HEK293T (cell line): Measurements from ENCODE around the gene BCOR.
A peak's percentile ranks its signal among the peaks of the same experiment; 100 is the strongest.

ENCODE experiments used
- CTCF ChIA-PET: fragments of 350-600 bp; formaldehyde crosslinking; extraction: SDS; loops from one replicate; lab custom pipeline; 2021; ENCODE audit warnings: antibody characterized with exemption, inconsistent platforms; lab: Yijun Ruan, JAX
- POLR2A ChIA-PET: fragments of 350-600 bp; formaldehyde crosslinking; extraction: SDS; loops from one replicate; lab custom pipeline; 2020; ENCODE audit warnings: antibody characterized with exemption, inconsistent platforms; lab: Yijun Ruan, JAX
- DNase-seq: peaks from one replicate; pipeline ENCODE4 v3.0.0; 2012; ENCODE audit warnings: mixed read lengths; ENCODE audit errors: extremely low spot score
- ARNT ChIP-seq: fragments of 450-650 bp; IDR thresholded peaks from 2 replicates; pipeline ENCODE4 v1.6.1; 2017; ENCODE audit warnings: mild to moderate bottlenecking
- BHLHE40 ChIP-seq: fragments of 450-650 bp; IDR thresholded peaks from 2 replicates; pipeline ENCODE4 v1.6.1; 2016; ENCODE audit warnings: mild to moderate bottlenecking, moderate library complexity, borderline replicate concordance
- CTBP1 ChIP-seq: fragments of 450-650 bp; IDR thresholded peaks from 2 replicates; pipeline ENCODE4 v1.6.1; 2016; ENCODE audit warnings: borderline replicate concordance
- ELF4 ChIP-seq: fragments of 450-650 bp; IDR thresholded peaks from 2 replicates; pipeline ENCODE4 v1.6.1; 2017; ENCODE audit warnings: antibody characterized with exemption
- FOXA1 ChIP-seq: fragments of 450-650 bp; IDR thresholded peaks from 2 replicates; pipeline ENCODE4 v1.6.1; 2016; ENCODE audit warnings: mild to moderate bottlenecking
- FOXK2 ChIP-seq: fragments of 450-650 bp; IDR thresholded peaks from 2 replicates; pipeline ENCODE4 v1.6.1; 2016; ENCODE audit warnings: mild to moderate bottlenecking
- FOXM1 ChIP-seq: fragments of 450-650 bp; IDR thresholded peaks from 2 replicates; pipeline ENCODE4 v1.6.1; 2017; ENCODE audit warnings: mild to moderate bottlenecking, borderline replicate concordance
- HDGF ChIP-seq: fragments of 450-650 bp; IDR thresholded peaks from 2 replicates; pipeline ENCODE4 v1.6.1; 2017; ENCODE audit warnings: antibody characterized with exemption, borderline replicate concordance
- L3MBTL2 ChIP-seq: fragments of 450-650 bp; conservative IDR thresholded peaks from 2 replicates; pipeline ENCODE4 v1.6.1; 2016; ENCODE audit warnings: mild to moderate bottlenecking
- LEF1 ChIP-seq: fragments of 450-650 bp; IDR thresholded peaks from 2 replicates; pipeline ENCODE4 v1.6.1; 2017; ENCODE audit warnings: mild to moderate bottlenecking, borderline replicate concordance
- NFRKB ChIP-seq: fragments of 450-650 bp; IDR thresholded peaks from 2 replicates; pipeline ENCODE4 v1.6.1; 2016; ENCODE audit warnings: mild to moderate bottlenecking, moderate library complexity
- SP1 ChIP-seq: fragments of 450-650 bp; IDR thresholded peaks from 2 replicates; pipeline ENCODE4 v1.6.1; 2017
- SUZ12 ChIP-seq: fragments of 450-650 bp; IDR thresholded peaks from 2 replicates; pipeline ENCODE4 v1.6.1; 2016; ENCODE audit warnings: mild to moderate bottlenecking
- TARDBP ChIP-seq: fragments of 450-650 bp; IDR thresholded peaks from 2 replicates; pipeline ENCODE4 v1.6.1; 2016
- ZNF384 ChIP-seq: fragments of 450-650 bp; IDR thresholded peaks from 2 replicates; pipeline ENCODE4 v1.6.1; 2016
- TF ChIP-seq, protein P1 (sequence below): fragments of 450-650 bp; IDR thresholded peaks from 2 replicates; pipeline ENCODE4 v1.6.1; 2016

BCOR gene

DNA sequence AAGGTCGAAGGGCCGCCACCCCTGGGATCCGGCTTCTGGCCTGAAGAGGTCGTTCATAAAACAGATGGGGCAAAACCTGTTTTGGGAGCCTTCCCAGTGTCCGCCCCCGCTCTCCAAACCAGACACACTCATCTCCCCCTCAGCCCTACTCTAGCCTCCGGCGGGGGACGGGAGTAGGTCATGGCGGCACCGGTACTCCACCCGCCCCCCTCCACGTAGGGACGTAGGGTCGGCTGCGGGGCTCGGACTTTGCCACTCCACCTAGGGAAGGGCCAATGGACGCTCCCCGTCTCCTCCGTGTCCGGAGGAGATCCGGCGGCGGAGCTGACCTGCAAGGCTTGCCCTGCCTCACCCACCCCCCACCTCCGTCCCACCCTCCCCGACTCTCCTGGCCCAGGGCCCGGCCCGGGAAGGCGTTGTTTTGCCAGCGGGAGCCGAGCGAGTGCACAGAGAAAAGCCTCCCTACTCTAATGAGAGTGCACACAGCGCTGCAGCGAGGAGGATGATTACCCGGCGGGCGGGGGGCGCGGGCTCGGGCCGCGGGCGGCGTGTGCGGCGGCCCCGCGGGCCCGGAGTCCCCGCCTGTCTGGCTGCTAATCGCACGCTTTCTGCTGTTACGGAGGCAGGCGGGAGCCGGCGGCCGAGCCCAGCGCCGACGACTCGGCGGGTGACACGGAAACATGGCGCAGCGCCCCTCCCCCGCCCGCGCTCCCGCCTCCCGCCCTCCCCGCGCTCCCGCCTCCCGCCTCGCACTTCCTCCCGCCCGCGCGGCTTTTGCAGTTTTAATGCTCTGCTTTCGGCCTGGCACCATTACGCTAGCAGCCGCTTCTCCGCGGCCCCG, 8.3 kb upstream of the BCOR start:
- DNase-seq = peak; percentile 61

DNA sequence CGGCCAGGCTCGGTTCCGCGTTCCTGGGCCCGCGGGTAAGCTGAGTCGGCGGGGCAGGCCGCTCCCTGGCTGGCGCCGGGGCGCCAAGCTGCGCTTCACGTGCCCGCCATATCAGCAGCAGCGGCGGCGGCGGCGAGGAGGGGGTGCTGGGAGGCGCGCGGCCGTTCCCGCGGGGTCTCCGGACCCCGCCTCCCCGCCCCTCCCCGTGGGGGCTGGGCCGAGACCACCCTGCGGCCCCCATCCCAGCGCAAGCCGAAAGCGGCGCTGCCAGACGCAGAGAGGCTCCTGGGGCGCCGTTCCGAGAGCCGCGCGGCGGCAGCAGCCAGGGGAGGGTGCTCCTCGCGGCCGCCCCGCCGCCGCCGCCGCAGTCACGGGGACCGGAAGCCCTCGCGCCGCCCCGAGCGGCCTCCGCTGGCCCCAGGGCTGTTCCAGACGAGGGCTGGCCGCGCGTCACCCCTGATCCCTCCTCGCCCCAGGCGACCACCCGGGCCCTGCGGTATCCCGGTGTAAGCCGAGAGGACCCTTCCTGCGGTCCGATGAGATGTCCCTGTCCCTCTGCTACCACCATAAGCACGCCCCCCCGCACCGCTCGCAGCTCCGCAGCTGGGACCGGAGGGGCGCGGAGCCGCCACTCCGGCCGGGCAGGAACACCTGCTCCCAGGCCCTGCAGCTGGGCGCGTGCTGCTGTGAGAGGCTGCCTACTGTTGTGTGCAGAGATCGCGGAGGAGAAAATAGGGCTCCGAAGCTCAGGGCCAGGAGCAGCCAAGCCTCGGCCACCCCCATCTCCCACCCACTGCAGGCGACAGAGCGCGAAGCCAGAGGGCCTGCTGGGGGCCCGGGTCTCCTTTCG, 7.5 kb upstream of the BCOR start:
- ChIA-PET CTCF (no interaction called here), POLR2A (interaction anchor here (1.0 to 4.5 kb wide), 9 partner anchors 12 to 309 kb away, joined by 3 to 24 read pairs (median 6); no protein-coding TSS in a partner anchor)
- TF ChIP-seq TARDBP = no peak
- no peak for TF ChIP-seq FOXK2
- peak; percentile 68 for TF ChIP-seq L3MBTL2
- TF ChIP-seq HDGF = 0 out of 2 replicates have a peak, but pooled peaks have one; percentile 58
- TF ChIP-seq FOXA1 = no peak
- TF ChIP-seq FOXM1 = no peak
- no peak for TF ChIP-seq SP1
- no peak for TF ChIP-seq CTBP1
- no peak for TF ChIP-seq ZNF384
- no peak for TF ChIP-seq NFRKB
- no peak for TF ChIP-seq SUZ12
- 0 out of 2 replicates have a peak, but pooled peaks have one; percentile 53 for TF ChIP-seq LEF1
- TF ChIP-seq, protein P1, sequence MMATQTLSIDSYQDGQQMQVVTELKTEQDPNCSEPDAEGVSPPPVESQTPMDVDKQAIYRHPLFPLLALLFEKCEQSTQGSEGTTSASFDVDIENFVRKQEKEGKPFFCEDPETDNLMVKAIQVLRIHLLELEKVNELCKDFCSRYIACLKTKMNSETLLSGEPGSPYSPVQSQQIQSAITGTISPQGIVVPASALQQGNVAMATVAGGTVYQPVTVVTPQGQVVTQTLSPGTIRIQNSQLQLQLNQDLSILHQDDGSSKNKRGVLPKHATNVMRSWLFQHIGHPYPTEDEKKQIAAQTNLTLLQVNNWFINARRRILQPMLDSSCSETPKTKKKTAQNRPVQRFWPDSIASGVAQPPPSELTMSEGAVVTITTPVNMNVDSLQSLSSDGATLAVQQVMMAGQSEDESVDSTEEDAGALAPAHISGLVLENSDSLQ = no peak
- no peak for TF ChIP-seq BHLHE40
- TF ChIP-seq ELF4 = no peak
- no peak for DNase-seq

More for the DNA sequence above, 8.3 kb upstream of the BCOR start:
- TF ChIP-seq FOXA1 (no peak), ARNT (peak; percentile 73; the same call in 1 of the 2 replicates), L3MBTL2 (peak; percentile 36)
- CTCF ChIA-PET = no interaction called here
- POLR2A ChIA-PET = interaction anchor here (2.2 to 3.5 kb wide), 3 partner anchors 13 to 47 kb away, joined by 6 to 23 read pairs (median 15); no protein-coding TSS in a partner anchor

DNA sequence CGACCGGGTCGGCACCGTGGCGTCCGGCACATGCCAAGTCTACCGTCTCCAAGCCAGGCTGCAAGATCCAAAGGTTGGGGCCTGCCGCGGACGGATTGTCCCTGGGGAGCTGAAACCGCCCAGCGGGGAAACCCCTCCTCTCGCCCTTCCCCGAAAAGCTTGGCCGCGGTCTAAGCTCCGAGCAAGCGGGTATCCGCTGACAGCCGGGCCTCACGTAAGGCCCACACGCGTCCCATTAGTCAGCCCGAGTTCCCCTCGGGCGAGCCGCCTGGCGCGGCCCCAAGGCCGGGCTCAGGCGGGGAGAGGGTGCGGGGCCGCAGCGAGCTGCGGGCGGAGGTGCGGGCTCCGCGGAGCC, 6.8 kb upstream of the BCOR start:
- ChIA-PET CTCF (interaction anchor here (0.5 kb wide), 1 partner anchor 156 kb away, joined by 3 read pairs; no protein-coding TSS in a partner anchor), POLR2A (interaction anchor here (1.0 to 4.5 kb wide), 10 partner anchors 12 to 308 kb away, joined by 3 to 24 read pairs (median 3); no protein-coding TSS in a partner anchor)
- no peak for TF ChIP-seq ZNF384
- TF ChIP-seq TARDBP = no peak
- TF ChIP-seq SP1 = no peak
- no peak for TF ChIP-seq NFRKB
- 0 out of 2 replicates have a peak, but pooled peaks have one; percentile 26 for TF ChIP-seq L3MBTL2
- no peak for TF ChIP-seq ELF4
- no peak for DNase-seq

DNA sequence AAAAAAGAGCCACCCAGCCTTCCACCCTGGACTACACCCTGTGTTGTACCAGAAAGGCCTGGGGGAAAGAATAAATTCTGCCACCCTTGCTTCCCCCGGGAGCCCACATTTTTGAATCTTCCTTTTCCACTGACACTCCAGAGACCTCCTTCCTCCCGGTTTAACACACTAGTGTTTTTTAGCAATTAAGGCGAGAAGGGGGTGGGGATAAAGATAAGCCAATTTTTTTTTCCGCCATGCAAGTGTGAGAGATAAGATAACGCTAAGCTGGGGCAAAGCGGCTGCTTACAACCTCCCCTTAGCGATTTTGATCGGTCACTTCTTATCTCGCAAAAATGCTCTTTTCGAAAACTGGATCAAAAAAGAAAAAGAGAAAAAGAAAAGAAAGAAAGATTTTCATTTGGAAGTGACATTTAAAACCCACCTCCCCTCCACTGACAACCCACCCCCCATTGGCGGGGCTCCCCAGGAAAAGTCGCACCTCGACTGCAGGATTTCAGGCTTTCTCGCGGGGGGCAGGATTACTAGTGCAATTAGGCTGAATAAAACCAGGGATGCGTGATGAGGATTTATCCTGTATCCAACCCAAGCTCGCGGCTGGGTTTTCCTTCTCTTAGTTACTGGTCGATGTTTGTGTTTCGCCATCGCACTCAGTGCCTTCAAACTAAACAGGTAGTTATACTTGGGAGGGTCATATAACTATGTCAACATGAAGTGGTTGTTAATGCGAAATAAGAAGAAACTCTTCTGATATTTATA, 6.0 kb upstream of the BCOR start:
- no peak for DNase-seq
- ChIA-PET CTCF (interaction anchor here (0.5 kb wide), 1 partner anchor 157 kb away, joined by 3 read pairs; no protein-coding TSS in a partner anchor), POLR2A (interaction anchor here (1.0 to 4.5 kb wide), 9 partner anchors 11 to 307 kb away, joined by 3 to 24 read pairs (median 3); no protein-coding TSS in a partner anchor)
- TF ChIP-seq CTBP1 (peak; percentile 51; the same call in 1 of the 2 replicates), TARDBP (no peak)

DNA sequence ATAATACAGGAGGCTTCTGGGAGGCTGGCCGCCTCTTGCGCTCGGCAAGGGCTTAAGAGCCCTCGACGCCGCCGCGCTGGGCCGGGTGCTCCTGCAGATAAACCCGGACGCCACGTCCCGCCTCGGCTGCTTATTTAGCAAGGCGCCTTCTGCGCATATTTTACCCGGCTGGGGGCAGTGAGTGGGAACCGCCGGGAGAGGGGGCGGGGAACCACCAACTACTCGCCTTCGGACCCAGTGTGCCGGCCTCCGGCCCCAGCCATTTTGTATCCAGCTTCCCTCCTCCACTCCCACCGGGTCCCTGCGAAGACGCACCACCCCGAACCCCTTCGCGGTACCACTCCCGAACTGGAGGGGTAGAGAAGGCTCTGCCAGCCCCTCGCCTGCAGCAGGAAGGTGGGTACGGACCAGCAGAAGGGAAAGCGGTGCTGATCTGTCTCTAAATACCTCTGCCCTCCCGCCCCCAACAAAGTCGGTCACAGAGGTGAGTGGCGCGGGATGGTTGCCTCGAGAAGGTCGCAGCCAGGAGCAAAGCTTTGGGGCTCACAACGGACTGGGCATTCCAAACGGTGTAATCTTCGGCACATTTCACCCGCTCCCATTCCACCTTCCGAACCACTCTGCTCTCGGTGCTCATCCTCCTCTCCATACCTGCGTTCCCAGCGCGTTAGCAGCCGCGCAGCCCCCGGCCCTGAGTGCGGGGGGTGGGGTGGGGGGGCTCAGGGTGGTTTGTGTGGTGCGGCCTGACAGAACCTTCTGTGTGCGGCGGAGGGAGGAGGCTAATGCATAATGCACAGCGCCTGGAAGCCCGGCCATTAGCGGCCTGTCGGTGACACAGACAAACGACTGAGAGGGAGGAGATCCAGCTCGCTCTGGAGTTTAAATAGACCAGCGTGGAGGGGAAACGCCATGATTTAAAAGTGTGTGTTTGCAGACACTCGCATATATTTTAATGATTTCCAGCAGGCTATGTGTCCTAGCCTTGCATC, 4.9 kb upstream of the BCOR start:
- ChIA-PET CTCF (no interaction called here), POLR2A (interaction anchor here (0.9 to 4.5 kb wide), 4 partner anchors 43 to 50 kb away, joined by 3 to 24 read pairs (median 14); no protein-coding TSS in a partner anchor)

More for the DNA sequence above, 4.9 kb upstream of the BCOR start:
- TF ChIP-seq L3MBTL2 (no peak), NFRKB (no peak), ARNT (no peak)
- TF ChIP-seq, protein P1 = peak; percentile 85
- no peak for DNase-seq
